Cardiac fibroblast (primary cell): ENCODE data around the gene RPUSD3.

ENCODE experiments used
- DNase-seq, 2 donors: peaks; one replicate each; pipeline versions ENCODE4 v3.0.0 to v3.0.0-alpha.2; 2010; ENCODE audit warnings: low read depth in 2 of 2
- H3K4me3 ChIP-seq, 2 donors: replicated peaks in 1 of 2; 1 replicate in 1 of 2; 2 replicates in 1 of 2; pipeline ENCODE4 v1.5.1; 2011; ENCODE audit warnings: low read depth in 2 of 2, low read length in 2 of 2, mild to moderate bottlenecking in 2 of 2, moderate library complexity in 1 of 2
- CTCF ChIP-seq: IDR thresholded peaks from one replicate; pipeline ENCODE4 v1.5.1; 2011; ENCODE audit warnings: low read depth, mild to moderate bottlenecking, low read length, inconsistent platforms

The RPUSD3 gene

GRCh38 chr3:9886328-9886727 is 42.5 kb upstream of the RPUSD3 start:
- no peak for DNase-seq
- no peak overlapping the region for H3K4me3 ChIP-seq
- no peak for TF ChIP-seq CTCF

GRCh38 chr3:9884555-9885165 is 40.9 kb upstream of the RPUSD3 start:
- DNase-seq = peak; percentile 74 to 96
- no peak for TF ChIP-seq CTCF
- H3K4me3 ChIP-seq = no peak overlapping the region

GRCh38 chr3:9883706-9884554 is 40.1 kb upstream of the RPUSD3 start:
- DNase-seq = peak; percentile 44 to 84
- H3K4me3 ChIP-seq = no peak overlapping the region
- TF ChIP-seq CTCF = no peak

GRCh38 chr3:9881441-9881840 is 37.6 kb upstream of the RPUSD3 start:
- no peak for TF ChIP-seq CTCF

GRCh38 chr3:9879830-9880549 is 36.2 kb upstream of the RPUSD3 start, which contains the start of gene CIDEC:
TSS of gene CIDEC (minus strand) at chr3:9880253. CDS start at chr3:9878486, 1,767 bp downstream.
- no peak for TF ChIP-seq CTCF
- no peak for DNase-seq

More at GRCh38 chr3:9881441-9881840, 37.6 kb upstream of the RPUSD3 start:
- no peak for DNase-seq
- no peak overlapping the region for H3K4me3 ChIP-seq

GRCh38 chr3:9878700-9879099 is 34.9 kb upstream of the RPUSD3 start:
- peak; percentile 42 to 83 for DNase-seq
- no peak for TF ChIP-seq CTCF
- no peak overlapping the region for H3K4me3 ChIP-seq

More at GRCh38 chr3:9879830-9880549, 36.2 kb upstream of the RPUSD3 start, which contains the start of gene CIDEC:
- H3K4me3 ChIP-seq = no peak within 1 kb of the TSS
